ENCODE data around the gene PIK3CA.

- TF ChIP-seq BHLHE40 (IDR thresholded peaks at IDR 0.05; ENCODE audit: borderline replicate concordance) (no peak), LEF1 (IDR thresholded peaks at IDR 0.05; ENCODE audit: borderline replicate concordance) (no peak), HDGF (IDR thresholded peaks at IDR 0.05; ENCODE audit: borderline replicate concordance) (no peak)
These were observed 116.3 kb downstream of the PIK3CA start for GRCh38 chr3:179264449-179264848.

Data from HEK293T (cell line).